Measurements from ENCODE around the gene INO80E. TPM values are rescaled to one million over a fixed set of nuclear protein-coding genes. Genes with fewer than 3 reads are reported as not detected.

The INO80E gene
- total and polyA plus RNA-seq, 2 of the 8 experiments (the other 6 are each of a cell fraction or from before 2014, with no cell fraction given) = 43.0 to 91.2 TPM

DNA sequence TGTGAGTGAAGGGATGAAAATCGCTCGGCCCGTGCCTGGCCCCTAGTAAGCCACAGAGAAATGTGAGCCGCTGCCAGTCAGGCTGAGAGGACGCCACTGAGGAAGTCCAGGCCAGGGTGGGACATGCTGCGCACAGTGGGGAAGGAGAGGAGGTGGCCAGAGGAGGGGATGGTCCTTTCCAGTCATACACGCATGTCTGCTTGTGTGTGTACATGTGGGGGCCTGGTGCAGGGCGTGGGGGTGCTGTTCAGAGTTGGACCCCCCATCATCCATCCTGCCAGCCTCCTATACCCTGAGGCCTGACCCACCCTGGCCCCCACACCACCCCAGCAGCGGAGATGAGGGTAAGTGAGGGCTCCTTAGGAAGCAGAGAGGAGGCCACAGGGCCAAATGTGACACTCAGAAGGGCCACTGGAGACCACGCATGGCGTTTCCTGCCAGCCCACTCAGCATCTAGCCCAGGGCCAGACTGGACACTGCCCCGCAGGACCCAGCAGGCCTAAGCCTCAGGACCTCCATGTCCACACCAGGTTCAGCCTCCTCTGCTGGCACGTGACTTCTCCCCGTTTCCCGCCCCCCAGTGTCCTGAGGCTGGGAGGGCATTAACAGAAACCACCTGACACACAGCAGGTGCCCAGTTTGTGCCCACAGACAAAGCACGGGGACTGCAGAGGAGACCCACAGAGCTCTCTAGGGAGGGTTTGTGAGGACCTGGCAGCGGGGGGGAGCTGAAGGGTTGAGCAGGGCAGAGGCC, 7.8 kb downstream of the INO80E start:
- no peak overlapping the region for H3K27ac ChIP-seq (ENCODE audit: low read depth, low read length)
- POLR2A ChIA-PET (ENCODE audit: partially characterized antibody) = interaction anchor here (0.6 to 4.9 kb wide), 10 partner anchors 9 to 190 kb away, joined by 3 to 34 read pairs (median 4); partner anchors contain the start of genes ASPHD1, HIRIP3 and INO80E
- WGBS, 2 experiments (ENCODE audit: extremely low coverage in 1 of 2, insufficient coverage in 1 of 2, insufficient read length in 1 of 2, insufficient replicate concordance in 2 of 2, low coverage in 1 of 2, low lambda C conversion rate in 2 of 2, missing lambda C conversion rate in 1 of 2) = 92% methylated on average over 17 of the region's 17 CpGs; no CpG with 5 or more reads in 1 of the 2 experiments

More for the DNA sequence above, 7.8 kb downstream of the INO80E start:
- FAIRE-seq = no peak
- CTCF ChIA-PET (ENCODE audit: partially characterized antibody) = interaction anchor here (0.9 to 2.8 kb wide), 12 partner anchors 10 to 115 kb away, joined by 3 to 11 read pairs (median 6); partner anchors contain the start of gene C16orf92
- Histone ChIP-seq H3K4me1 (replicated peaks in 1 of 4; ENCODE audit: control insufficient read depth in 3 of 4, insufficient read depth in 4 of 4, low read length in 3 of 4) (peaks cover 0 to 10% (median 3%) of the 10 kb centered on the region in 4 experiments; a peak in 5 of 7 replicates), H3K18ac (ENCODE audit: extremely low read depth, low read length) (no peak overlapping the region), H3K9ac (replicated peaks in 1 of 4; ENCODE audit: extremely low read depth in 1 of 4, low read depth in 3 of 4, low read length in 3 of 4) (no peak overlapping the region), H3K4me3 (ENCODE audit: extremely low read depth in 1 of 4, insufficient read depth in 2 of 4, low read depth in 3 of 4, low read length in 4 of 4) (no peak overlapping the region), H4K5ac (ENCODE audit: insufficient read length, low read depth, low read length) (no peak overlapping the region), H3K79me2 (ENCODE audit: control insufficient read depth in 1 of 2, insufficient read depth in 2 of 2, low read length in 2 of 2) (no peaks in the 10 kb centered on the region), H3K56ac (replicated peaks; ENCODE audit: insufficient read length, low read depth, low read length) (no peak overlapping the region), H3K36me3 (ENCODE audit: control insufficient read depth in 2 of 4, insufficient read depth in 4 of 4, low read length in 3 of 4) (peaks cover 0 to 10% (median 6%) of the 10 kb centered on the region in 4 experiments; a peak in 6 of 8 replicates), H3K79me1 (ENCODE audit: low read depth, low read length) (no peaks in the 10 kb centered on the region; the same call in 1 of the 2 replicates), H2BK15ac (ENCODE audit: low read length) (no peak overlapping the region), H2AK5ac (ENCODE audit: low read depth, low read length) (no peak overlapping the region), H4K91ac (replicated peaks; ENCODE audit: insufficient read length, low read length) (no peak overlapping the region), H3K27me3 (replicated peaks in 1 of 4; ENCODE audit: control insufficient read depth in 3 of 4, extremely low read depth in 1 of 4, insufficient read depth in 3 of 4, low read length in 3 of 4) (no peaks in the 10 kb centered on the region), H2BK20ac (ENCODE audit: low read length) (no peak overlapping the region), H3K14ac (ENCODE audit: insufficient read length) (no peak overlapping the region), H3K4me2 (ENCODE audit: insufficient read depth in 1 of 2, low read depth in 2 of 2, low read length in 2 of 2) (no peak overlapping the region), H2BK12ac (ENCODE audit: low read depth, low read length) (no peak overlapping the region), H3K9me3 (ENCODE audit: insufficient read depth in 2 of 2, low read depth in 1 of 2, low read length in 1 of 2) (no peaks in the 10 kb centered on the region), H2BK120ac (replicated peaks; ENCODE audit: low read depth, low read length) (no peak overlapping the region), H3K4ac (replicated peaks; ENCODE audit: insufficient read length, low read depth, low read length) (no peak overlapping the region), H2AFZ (ENCODE audit: low read length) (no peak overlapping the region), H3K23ac (ENCODE audit: insufficient read length) (no peak overlapping the region), H2BK5ac (ENCODE audit: low read depth, low read length) (no peak overlapping the region; the same call in 1 of the 2 replicates), H4K8ac (ENCODE audit: extremely low read depth, insufficient read depth, low read length) (no peak overlapping the region), H4K20me1 (replicated peaks in 1 of 2; ENCODE audit: control insufficient read depth in 1 of 2, insufficient read depth in 2 of 2, low read length in 2 of 2) (peaks cover 3 to 10% of the 10 kb centered on the region in 2 experiments), H3K23me2 (ENCODE audit: low read depth, low read length) (no peaks in the 10 kb centered on the region)
- no peak for DNase-seq (ENCODE audit: low read depth in 1 of 2, low spot score in 2 of 2)
